H1 (cell line): ENCODE data around the gene ZBTB20. TPM values are rescaled to one million over a fixed set of nuclear protein-coding genes. Genes with fewer than 3 reads are reported as not detected.

Experiments used
- CTCF ChIA-PET: fragments of 300-600 bp; sonication (Branson Sonifier 250); formaldehyde crosslinking; loops from one replicate; lab custom pipeline; 2021; ENCODE audit not compliant: partially characterized antibody; lab: Charles Lee
- POLR2A ChIA-PET: fragments of 300-600 bp; sonication (Branson Sonifier 250); formaldehyde crosslinking; loops from one replicate; lab custom pipeline; 2021; ENCODE audit warnings: inconsistent platforms; ENCODE audit not compliant: partially characterized antibody; lab: Charles Lee
- DNase-seq, 2 experiments: peaks; one replicate each; pipeline versions ENCODE4 v3.0.0 to v3.0.0-alpha.2; 2010 to 2022; ENCODE audit warnings: low spot score in 2 of 2, low read depth in 1 of 2, mixed read lengths in 1 of 2
- FAIRE-seq: peaks from 2 replicates; lab custom pipeline; 2011; peaks lifted over from hg19 to GRCh38; lab: Jason Lieb, UNC
- H2AFZ ChIP-seq: 2 replicates; pipeline ENCODE4 v1.8.1; 2012; ENCODE audit warnings: low read length, inconsistent platforms
- H2AK5ac ChIP-seq: 2 replicates; pipeline ENCODE4 v1.6.1; 2013; ENCODE audit warnings: low read depth, low read length
- H2BK120ac ChIP-seq: replicated peaks from 2 replicates; pipeline ENCODE3; 2013; ENCODE audit warnings: low read depth, low read length, inconsistent platforms
- H2BK12ac ChIP-seq: 2 replicates; pipeline ENCODE4 v1.6.1; 2013; ENCODE audit warnings: low read depth, low read length
- H2BK15ac ChIP-seq: 2 replicates; pipeline ENCODE4 v1.6.1; 2013; ENCODE audit warnings: low read length
- H2BK20ac ChIP-seq: 2 replicates; pipeline ENCODE4 v1.6.1; 2013; ENCODE audit warnings: low read length
- H2BK5ac ChIP-seq: 2 replicates; pipeline ENCODE4 v1.6.1; 2013; ENCODE audit warnings: low read depth, low read length
- H3K14ac ChIP-seq: 2 replicates; pipeline ENCODE4 v1.6.1; 2013; ENCODE audit warnings: inconsistent platforms; ENCODE audit not compliant: insufficient read length
- H3K18ac ChIP-seq: 2 replicates; pipeline ENCODE4 v1.6.1; 2013; ENCODE audit warnings: low read length; ENCODE audit errors: extremely low read depth
- H3K23ac ChIP-seq: 2 replicates; pipeline ENCODE4 v1.6.1; 2013; ENCODE audit warnings: inconsistent platforms; ENCODE audit not compliant: insufficient read length
- H3K23me2 ChIP-seq: 2 replicates; pipeline ENCODE4 v1.6.1; 2013; ENCODE audit warnings: low read depth, low read length
- H3K27ac ChIP-seq: 2 replicates; pipeline ENCODE4 v1.6.1; 2011; ENCODE audit warnings: low read depth, low read length, inconsistent platforms
- H3K27me3 ChIP-seq, 4 experiments: replicated peaks in 1 of 4; 1 replicate in 1 of 4; 2 replicates in 3 of 4; pipeline versions ENCODE4 v1.6.1 to v1.8.1; 2011 to 2013; ENCODE audit warnings: low read length in 3 of 4, mild to moderate bottlenecking in 3 of 4, inconsistent platforms in 2 of 4, mixed read lengths in 2 of 4, moderate library complexity in 1 of 4; ENCODE audit not compliant: control insufficient read depth in 3 of 4, insufficient read depth in 3 of 4; ENCODE audit errors: extremely low read depth in 1 of 4
- H3K36me3 ChIP-seq, 4 experiments: 2 replicates each; pipeline versions ENCODE4 v1.6.1 to v1.8.1; 2011 to 2013; ENCODE audit warnings: mild to moderate bottlenecking in 4 of 4, low read length in 3 of 4, moderate library complexity in 2 of 4, control low read depth in 1 of 4, inconsistent platforms in 1 of 4; ENCODE audit not compliant: insufficient read depth in 4 of 4, control insufficient read depth in 2 of 4
- H3K4ac ChIP-seq: replicated peaks from 2 replicates; pipeline ENCODE3; 2013; ENCODE audit warnings: low read length, low read depth, mixed read lengths, inconsistent platforms; ENCODE audit not compliant: insufficient read length
- H3K4me1 ChIP-seq, 4 experiments: replicated peaks in 1 of 4; 1 replicate in 1 of 4; 2 replicates in 3 of 4; pipeline versions ENCODE4 v1.6.1 to v1.8.1; 2011 to 2013; ENCODE audit warnings: low read length in 3 of 4, inconsistent platforms in 2 of 4, mixed read lengths in 1 of 4; ENCODE audit not compliant: insufficient read depth in 4 of 4, control insufficient read depth in 3 of 4
- H3K4me2 ChIP-seq, 2 experiments: 2 replicates each; pipeline versions ENCODE4 v1.6.1 to v1.8.1; 2011 to 2013; ENCODE audit warnings: low read depth in 2 of 2, low read length in 2 of 2, control low read depth in 1 of 2, inconsistent platforms in 1 of 2, mild to moderate bottlenecking in 1 of 2; ENCODE audit not compliant: insufficient read depth in 1 of 2
- H3K4me3 ChIP-seq, 4 experiments: fragments of 200-600, 300-600 bp in 1 of 4; sonication (generic), shearing (Covaris generic), sonication (Bioruptor Twin) in 1 of 4; 2 replicates each; pipeline versions ENCODE4 v1.5.1 to v1.8.1; 2011 to 2016; ENCODE audit warnings: low read length in 4 of 4, low read depth in 3 of 4, control low read depth in 2 of 4, inconsistent platforms in 2 of 4, mild to moderate bottlenecking in 2 of 4, mixed read lengths in 1 of 4, moderate library complexity in 1 of 4; ENCODE audit not compliant: insufficient read depth in 2 of 4; ENCODE audit errors: extremely low read depth in 1 of 4
- H3K56ac ChIP-seq: replicated peaks from 2 replicates; pipeline ENCODE3; 2013; ENCODE audit warnings: low read depth, mild to moderate bottlenecking, mixed read lengths, low read length, inconsistent platforms; ENCODE audit not compliant: insufficient read length
- H3K79me1 ChIP-seq: 2 replicates; pipeline ENCODE4 v1.6.1; 2013; ENCODE audit warnings: low read depth, low read length, control low read depth
- H3K79me2 ChIP-seq, 2 experiments: 2 replicates each; pipeline versions ENCODE4 v1.6.1 to v1.8.1; 2012 to 2013; ENCODE audit warnings: low read length in 2 of 2, mild to moderate bottlenecking in 2 of 2, inconsistent platforms in 1 of 2; ENCODE audit not compliant: insufficient read depth in 2 of 2, control insufficient read depth in 1 of 2
- H3K9ac ChIP-seq, 4 experiments: replicated peaks in 1 of 4; 1 replicate in 1 of 4; 2 replicates in 3 of 4; pipeline versions ENCODE4 v1.6.1 to v1.8.1; 2011 to 2013; ENCODE audit warnings: low read depth in 3 of 4, low read length in 3 of 4, control low read depth in 2 of 4, mild to moderate bottlenecking in 2 of 4, moderate library complexity in 2 of 4, inconsistent platforms in 1 of 4; ENCODE audit errors: extremely low read depth in 1 of 4
- H3K9me3 ChIP-seq, 2 experiments: 2 replicates each; pipeline versions ENCODE4 v1.6.1 to v1.8.1; 2012 to 2013; ENCODE audit warnings: mild to moderate bottlenecking in 2 of 2, moderate library complexity in 2 of 2, control low read depth in 1 of 2, inconsistent platforms in 1 of 2, low read depth in 1 of 2, low read length in 1 of 2, mixed read lengths in 1 of 2; ENCODE audit not compliant: insufficient read depth in 2 of 2
- H4K20me1 ChIP-seq, 2 experiments: replicated peaks in 1 of 2; 2 replicates each; pipeline versions ENCODE3 to v1.8.1; 2011 to 2013; ENCODE audit warnings: inconsistent platforms in 2 of 2, low read length in 2 of 2, mild to moderate bottlenecking in 1 of 2; ENCODE audit not compliant: insufficient read depth in 2 of 2, control insufficient read depth in 1 of 2
- H4K5ac ChIP-seq: 2 replicates; pipeline ENCODE4 v1.6.1; 2013; ENCODE audit warnings: low read length, low read depth, mixed read lengths, inconsistent platforms; ENCODE audit not compliant: insufficient read length
- H4K8ac ChIP-seq: 2 replicates; pipeline ENCODE4 v1.8.0; 2013; ENCODE audit warnings: mild to moderate bottlenecking, moderate library complexity, low read length, inconsistent platforms; ENCODE audit not compliant: insufficient read depth; ENCODE audit errors: extremely low read depth
- H4K91ac ChIP-seq: replicated peaks from 2 replicates; pipeline ENCODE3; 2013; ENCODE audit warnings: low read length, mixed read lengths, inconsistent platforms; ENCODE audit not compliant: insufficient read length
- ATF3 ChIP-seq: IDR thresholded peaks from 2 replicates; pipeline ENCODE4 v1.6.1; 2011; ENCODE audit warnings: low read depth, mild to moderate bottlenecking, low read length; ENCODE audit not compliant: insufficient read depth
- CHD2 ChIP-seq: IDR thresholded peaks from 2 replicates; pipeline ENCODE4 v1.6.1; 2012; ENCODE audit warnings: low read length, improper control_type of control experiment
- HDAC2 ChIP-seq, 2 experiments: fragments of 300-600 bp in 1 of 2; sonication (generic) in 1 of 2; IDR thresholded peaks; 2 replicates each; pipeline ENCODE4 v1.6.1; 2011 to 2012; ENCODE audit warnings: low read depth in 2 of 2, low read length in 2 of 2, mild to moderate bottlenecking in 2 of 2, moderate library complexity in 2 of 2, borderline replicate concordance in 1 of 2, inconsistent platforms in 1 of 2
- KDM4A ChIP-seq: IDR thresholded peaks from one replicate; pipeline ENCODE4 v1.7.1; 2012; ENCODE audit warnings: low read depth, mild to moderate bottlenecking, moderate library complexity, low read length, inconsistent platforms; ENCODE audit not compliant: severe bottlenecking
- KDM5A ChIP-seq: fragments of 200-600 bp; IDR thresholded peaks from 2 replicates; pipeline ENCODE4 v1.7.1; 2012; ENCODE audit warnings: mild to moderate bottlenecking, low read length, inconsistent platforms, mixed read lengths
- MAX ChIP-seq: IDR thresholded peaks from 2 replicates; pipeline ENCODE4 v1.6.1; 2012; ENCODE audit warnings: inconsistent platforms
- POLR2A ChIP-seq, 2 experiments: IDR thresholded peaks; 1 replicate in 1 of 2; 2 replicates in 1 of 2; pipeline ENCODE4 v1.6.1; 2011; ENCODE audit warnings: low read depth in 2 of 2, low read length in 2 of 2, mild to moderate bottlenecking in 2 of 2; ENCODE audit errors: control extremely low read depth in 1 of 2
- RNF2 ChIP-seq: fragments of 200-900, 300-1000 bp; sonication (generic); IDR thresholded peaks from 2 replicates; pipeline ENCODE4 v1.7.1; 2016; ENCODE audit warnings: borderline replicate concordance, low read depth, mild to moderate bottlenecking, antibody characterized with exemption, low read length; ENCODE audit not compliant: poor library complexity, severe bottlenecking; ENCODE audit errors: missing control alignments
- SIN3A ChIP-seq, 2 experiments: IDR thresholded peaks in 1 of 2; conservative IDR thresholded peaks in 1 of 2; 2 replicates each; pipeline ENCODE4 v1.6.1; 2011 to 2012; ENCODE audit warnings: low read length in 2 of 2, improper control_type of control experiment in 1 of 2, low read depth in 1 of 2, mild to moderate bottlenecking in 1 of 2
- TEAD4 ChIP-seq: IDR thresholded peaks from 2 replicates; pipeline ENCODE4 v1.6.1; 2012; ENCODE audit warnings: low read depth, low read length, inconsistent platforms, mixed read lengths
- USF2 ChIP-seq: IDR thresholded peaks from 2 replicates; pipeline ENCODE4 v1.6.1; 2011; ENCODE audit warnings: low read length, improper control_type of control experiment
- ZNF274 ChIP-seq: IDR thresholded peaks from 2 replicates; pipeline ENCODE4 v1.7.0; 2012; ENCODE audit warnings: low read length, borderline replicate concordance; ENCODE audit errors: extremely low read depth
- WGBS, 2 experiments: shearing (Covaris generic) in 1 of 2; methylation state at CpG; one replicate each; pipeline versions ENCODE4 v1.1.6 to v1.1.7; 2013 to 2015; ENCODE audit warnings: low lambda C conversion rate in 2 of 2, mixed read lengths in 2 of 2, inconsistent platforms in 1 of 2, low coverage in 1 of 2, missing lambda C conversion rate in 1 of 2; ENCODE audit not compliant: insufficient replicate concordance in 2 of 2, insufficient coverage in 1 of 2, insufficient read length in 1 of 2; ENCODE audit errors: extremely low coverage in 1 of 2, missing lambda C conversion rate in 1 of 2; 5-methylcytosine and 5-hydroxymethylcytosine counted together
- polyA plus RNA-seq, 7 experiments: library from polyadenylated mRNA; depleted of rRNA in 3 of 7; stranded (reverse) in 5 of 7; unstranded in 2 of 7; fragments of >200 nt in 5 of 7; fragments of 200-250 nt in 2 of 7; gene quantifications; 1 replicate in 5 of 7; 2 replicates in 1 of 7; 4 replicates in 1 of 7; pipeline versions ENCODE4 v1.2.1 to v1.2.3, GENCODE V29; 2011 to 2013; ENCODE audit warnings: missing spikeins in 2 of 7, mixed read lengths in 2 of 7
- total RNA-seq: library from RNA; stranded (reverse); fragmentation: NEBNext Ultra II Directional; extraction: Animal tissue kit (Norgen Biotek cat#: 25700); gene quantifications from 2 replicates; pipeline ENCODE4 v1.2.1, GENCODE V29; 2021

The ZBTB20 gene
- total and polyA plus RNA-seq, 2 of the 8 experiments (the other 6 are each of a cell fraction or from before 2014, with no cell fraction given): 0.35 to 1.3 TPM

GRCh38 chr3:115151921-115152320 is 4.8 kb upstream of the ZBTB20 start:
- no peak overlapping the region for H4K5ac ChIP-seq
- no peak overlapping the region for H2BK12ac ChIP-seq
- no peak for FAIRE-seq
- no peak overlapping the region for H3K9ac ChIP-seq
- no peak overlapping the region for H3K4ac ChIP-seq
- no peak overlapping the region for H2AK5ac ChIP-seq
- H2BK120ac ChIP-seq: no peak overlapping the region
- ChIA-PET CTCF (no interaction called here), POLR2A (no interaction called here)
- no peak overlapping the region for H4K8ac ChIP-seq
- H3K4me3 ChIP-seq: no peak overlapping the region
- H3K79me2 ChIP-seq: no peaks in the 10 kb centered on the region
- H2BK5ac ChIP-seq: no peak overlapping the region
- no peaks in the 10 kb centered on the region for H3K79me1 ChIP-seq
- H3K23ac ChIP-seq: no peak overlapping the region
- no peak overlapping the region for H3K56ac ChIP-seq
- WGBS, 2 experiments: 86% methylated on average over 2 of the region's 2 CpGs; no CpG with 5 or more reads in 1 of the 2 experiments
- no peak for DNase-seq
- no peaks in the 10 kb centered on the region for H4K20me1 ChIP-seq
- H3K18ac ChIP-seq: no peak overlapping the region
- no peak overlapping the region for H2BK15ac ChIP-seq
- H3K4me2 ChIP-seq: no peak overlapping the region
- H3K36me3 ChIP-seq: no peaks in the 10 kb centered on the region
- H3K4me1 ChIP-seq: peaks cover 0 to 4% (median 0%) of the 10 kb centered on the region in 4 experiments; a peak in 1 of 7 replicates
- no peaks in the 10 kb centered on the region for H3K9me3 ChIP-seq
- H2BK20ac ChIP-seq: no peak overlapping the region
- no peaks in the 10 kb centered on the region for H3K27me3 ChIP-seq
- no peak overlapping the region for H3K14ac ChIP-seq
- no peaks in the 10 kb centered on the region for H3K23me2 ChIP-seq
- no peak overlapping the region for H2AFZ ChIP-seq
- no peak overlapping the region for H4K91ac ChIP-seq
- no peak overlapping the region for H3K27ac ChIP-seq
- TF ChIP-seq USF2 (no peak), RNF2 (no peak), KDM4A (no peak), ZNF274 (no peak), KDM5A (no peak), ATF3 (no peak), POLR2A (IDR thresholded peaks at IDR 0.05; ENCODE audit: control extremely low read depth in 1 of 2, low read depth in 2 of 2, low read length in 2 of 2) (no peak), HDAC2 (IDR thresholded peaks at IDR 0.05; ENCODE audit: borderline replicate concordance in 1 of 2, low read depth in 2 of 2, low read length in 2 of 2) (no peak), TEAD4 (no peak), SIN3A (conservative IDR thresholded peaks at IDR 0.05 in 1 of 2, IDR thresholded peaks at IDR 0.05 in 1 of 2; ENCODE audit: low read depth in 1 of 2, low read length in 2 of 2) (no peak), MAX (no peak), CHD2 (no peak)
